T-helper 2 cell (primary cell): Measurements from ENCODE around the gene EFHC1.
"Not testable (repeated sequence)": the region's sequence is repeated elsewhere in the genome, so short reads cannot be mapped to it uniquely, and the experiment has no call there.

Experiments used
- DNase-seq, 5 experiments: peaks; one replicate each; pipeline versions ENCODE4 v3.0.0 to v3.0.0-alpha.2; 2012 to 2022

Gene EFHC1

DNA sequence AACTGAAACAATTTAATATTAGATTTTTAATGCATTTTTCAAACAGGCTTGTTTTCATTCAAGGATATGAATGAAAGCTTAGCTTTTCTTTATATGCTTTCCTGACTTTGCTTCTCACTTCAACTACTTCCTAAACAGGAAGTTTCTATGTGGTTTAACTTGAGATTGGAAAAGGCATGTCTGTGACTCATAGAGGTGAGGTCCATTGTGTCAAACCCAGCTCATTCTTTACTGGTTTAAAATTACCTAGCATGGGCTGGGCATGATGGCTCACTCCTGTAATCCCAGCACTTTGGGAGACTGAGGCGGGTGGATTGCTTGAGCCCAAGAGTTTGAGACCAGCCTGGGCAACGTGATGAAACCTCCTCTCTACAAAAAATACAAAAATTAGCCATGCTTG, 34.4 kb downstream of the EFHC1 start:
- DNase-seq, result no peak

GRCh38 chr6:52457096-52457495, 37.0 kb downstream of the EFHC1 start:
- DNase-seq, result no peak

DNA sequence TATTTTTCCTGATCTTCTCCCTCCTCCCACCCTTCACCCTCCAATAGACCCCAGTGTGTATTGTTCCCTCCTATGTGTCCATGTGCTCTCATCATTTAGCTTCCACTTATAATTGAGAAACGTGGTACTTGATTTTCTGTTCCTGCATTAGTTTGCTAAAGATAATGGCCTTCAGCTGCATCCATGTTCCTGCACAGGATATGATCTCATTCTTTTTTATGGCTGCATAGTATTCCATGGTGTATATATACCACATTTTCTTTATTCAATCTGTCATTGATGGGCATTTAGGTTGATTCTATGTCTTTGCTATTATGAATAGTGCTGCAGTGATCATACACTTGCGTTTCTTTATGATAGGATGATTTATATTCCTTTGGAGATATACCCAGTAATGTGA, 41.1 kb downstream of the EFHC1 start:
- not testable (repeated sequence) for DNase-seq

- DNase-seq, result no peak
Measured at GRCh38 chr6:52474173-52474572, 54.0 kb downstream of the EFHC1 start.

DNA sequence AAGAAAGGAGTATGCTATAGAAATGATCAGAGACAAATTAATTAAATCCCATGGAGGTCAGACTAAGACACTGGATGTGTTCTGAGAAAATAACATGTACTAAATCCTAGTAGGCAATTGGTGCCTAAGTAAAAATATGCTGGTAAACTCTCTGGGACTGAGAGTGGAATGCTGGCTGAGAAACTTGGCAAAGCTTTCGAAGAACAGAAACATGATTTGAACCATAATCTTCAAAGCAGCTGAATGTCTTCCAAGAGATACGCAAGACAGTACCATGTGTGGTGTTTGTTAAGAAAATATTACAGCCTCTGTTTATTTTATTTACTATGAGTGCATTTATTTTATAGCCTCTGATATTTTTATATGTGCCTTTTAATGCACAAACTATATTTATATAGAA, 55.2 kb downstream of the EFHC1 start:
- no peak for DNase-seq

DNA sequence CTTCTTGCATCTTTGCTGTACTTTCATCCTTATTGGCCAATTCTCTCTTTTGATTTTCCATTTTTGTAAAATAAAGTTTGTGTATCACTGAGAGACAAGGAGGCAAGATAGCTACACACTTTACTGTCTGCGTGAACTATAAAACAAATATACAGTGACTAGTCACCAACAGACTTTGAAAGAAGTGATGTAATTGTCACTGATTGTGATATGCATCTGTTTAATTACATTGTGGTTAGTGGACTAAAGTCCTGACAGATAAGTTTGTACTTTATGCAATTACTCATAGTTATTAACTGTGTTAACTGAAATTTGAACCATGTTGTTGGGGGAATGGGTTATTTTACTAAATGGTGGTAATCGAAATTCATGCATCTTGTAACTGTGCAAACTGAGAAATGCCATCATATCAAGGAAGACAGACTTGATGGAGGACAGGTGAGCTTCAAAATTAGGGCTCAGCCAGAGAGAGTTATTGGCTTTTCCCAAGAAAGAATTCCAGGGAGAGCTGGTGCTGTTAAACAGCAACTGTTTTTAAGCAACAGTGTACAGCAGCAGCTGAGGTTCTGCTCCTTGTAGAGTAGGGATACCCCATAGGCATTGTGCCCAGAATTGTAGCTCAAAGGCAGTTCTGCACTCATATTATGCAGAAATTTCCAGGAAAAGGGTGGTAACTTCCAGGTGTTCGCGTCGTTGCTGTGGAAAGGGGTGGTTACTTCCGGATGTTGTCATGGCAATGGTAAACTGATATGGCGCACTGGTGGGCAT, 62.9 kb downstream of the EFHC1 start:
- no peak for DNase-seq

GRCh38 chr6:52483671-52484003, 63.5 kb downstream of the EFHC1 start:
- no peak for DNase-seq

DNA sequence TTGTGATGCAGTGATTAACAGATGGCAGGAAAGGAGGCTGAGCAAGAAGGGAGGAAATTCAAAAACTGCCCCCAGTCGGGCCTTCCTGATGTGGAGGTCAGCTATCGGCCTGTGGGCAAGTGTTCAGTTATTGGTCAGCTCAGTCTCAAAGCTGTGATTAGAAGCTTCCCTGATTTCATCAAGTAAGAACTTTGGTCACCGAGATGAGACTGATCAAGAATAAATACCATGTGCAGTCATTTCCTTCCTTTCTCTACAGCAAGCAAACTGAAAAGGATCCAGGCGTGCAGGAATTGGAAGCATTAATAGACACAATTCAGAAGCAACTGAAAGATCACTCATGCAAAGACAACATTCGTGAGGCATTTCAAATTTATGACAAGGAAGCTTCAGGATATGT, 69.7 kb downstream of the EFHC1 start:
- DNase-seq, result no peak

- DNase-seq, result peak in 1 of 5 experiments; percentile 55
Measured at GRCh38 chr6:52491203-52492069, 71.3 kb downstream of the EFHC1 start.

- peak in 1 of 5 experiments; percentile 53 for DNase-seq
Measured at GRCh38 chr6:52493669-52494068, 73.5 kb downstream of the EFHC1 start.

DNA sequence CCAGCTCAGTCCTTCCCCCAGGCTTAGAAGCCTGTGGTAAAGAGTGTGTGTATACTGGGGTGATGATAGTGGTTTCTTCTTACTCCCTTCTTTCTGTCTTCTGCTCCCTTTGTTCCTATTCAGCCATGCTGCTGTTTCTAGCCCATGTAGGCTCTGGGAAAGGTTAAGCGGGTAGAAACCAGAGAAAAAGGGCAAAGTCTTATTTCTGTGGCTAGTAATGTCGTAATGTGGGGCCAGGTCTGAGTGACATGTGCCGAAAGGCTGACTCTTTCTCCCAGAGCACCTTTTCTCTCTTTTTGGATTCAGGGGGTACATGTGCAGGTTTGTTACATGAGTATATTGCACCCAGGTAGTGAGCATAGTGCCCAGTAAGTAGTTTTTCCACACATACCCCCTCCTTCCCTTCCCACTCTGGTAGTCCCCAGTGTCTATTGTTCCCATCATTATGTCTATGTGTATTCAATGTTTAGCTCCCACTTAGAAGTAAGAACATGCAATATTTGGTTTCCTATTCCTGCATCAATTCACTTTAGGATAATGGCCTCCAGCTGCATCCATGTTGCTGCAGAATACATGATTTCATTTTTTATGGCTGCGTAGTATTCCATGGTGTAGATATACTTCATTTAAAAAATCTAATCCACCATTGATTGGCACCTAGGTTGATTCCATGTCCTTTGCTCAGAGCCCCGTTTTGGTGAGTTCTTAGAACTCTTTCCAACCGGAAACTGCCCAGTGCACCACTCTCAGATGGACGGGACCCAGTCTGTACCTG, 74.3 kb downstream of the EFHC1 start:
- no peak for DNase-seq

GRCh38 chr6:52495922-52496321, 75.8 kb downstream of the EFHC1 start:
- peak in 1 of 5 experiments; percentile 59 for DNase-seq

GRCh38 chr6:52496631-52497030, 76.5 kb downstream of the EFHC1 start:
- peak in 1 of 5 experiments; percentile 57 for DNase-seq

GRCh38 chr6:52497652-52498408, 77.7 kb downstream of the EFHC1 start:
- DNase-seq, result peak in 1 of 5 experiments; percentile 78

DNA sequence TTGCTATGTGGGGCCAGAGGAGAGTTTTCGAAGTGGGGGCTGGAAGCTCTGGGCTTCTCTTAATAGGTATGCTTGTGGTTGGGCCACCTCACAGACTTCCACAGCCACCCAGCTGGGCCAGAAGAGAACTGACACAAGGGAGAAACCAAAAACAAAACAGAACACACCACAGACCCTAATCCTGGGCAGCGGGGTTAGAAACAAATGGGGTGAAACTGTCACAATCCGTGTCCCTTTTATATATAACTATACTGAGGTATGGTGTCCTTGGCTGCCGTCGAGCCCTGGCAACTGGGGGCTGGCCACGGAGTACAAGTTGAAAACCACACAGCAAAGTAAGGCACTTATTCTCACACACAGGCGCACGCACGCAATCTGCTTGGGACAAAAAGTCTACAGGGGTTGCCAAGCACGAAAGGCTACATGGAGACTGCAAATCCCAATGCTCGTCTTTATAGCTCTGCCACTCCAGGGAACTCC, 78.4 kb downstream of the EFHC1 start:
- no peak for DNase-seq

DNA sequence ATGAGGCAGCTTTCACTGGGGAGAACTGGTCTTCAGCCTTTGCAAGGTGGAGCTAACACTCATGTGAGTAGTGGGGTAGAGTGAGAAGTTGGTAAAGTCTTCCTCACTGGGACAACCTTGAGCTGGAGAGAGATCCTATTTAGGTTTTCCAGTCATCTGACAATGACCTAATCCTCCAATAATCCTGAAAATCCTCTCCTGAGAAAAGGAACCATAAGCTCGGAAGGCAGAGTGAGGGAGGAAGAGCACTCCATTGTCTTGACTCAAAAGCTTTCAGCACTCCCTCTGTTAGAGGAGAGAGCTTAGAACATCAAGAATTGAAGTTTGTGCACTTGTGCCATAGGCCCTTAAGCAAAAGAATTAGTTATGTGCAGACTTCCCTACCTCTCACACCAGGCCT, 78.9 kb downstream of the EFHC1 start:
- DNase-seq, result no peak

- no peak for DNase-seq
Measured at GRCh38 chr6:52499681-52500236, 79.6 kb downstream of the EFHC1 start.

- no peak for DNase-seq
Measured at GRCh38 chr6:52500238-52501129, 80.3 kb downstream of the EFHC1 start.

- DNase-seq, result no peak
Measured at GRCh38 chr6:52502306-52503029, 82.3 kb downstream of the EFHC1 start.

DNA sequence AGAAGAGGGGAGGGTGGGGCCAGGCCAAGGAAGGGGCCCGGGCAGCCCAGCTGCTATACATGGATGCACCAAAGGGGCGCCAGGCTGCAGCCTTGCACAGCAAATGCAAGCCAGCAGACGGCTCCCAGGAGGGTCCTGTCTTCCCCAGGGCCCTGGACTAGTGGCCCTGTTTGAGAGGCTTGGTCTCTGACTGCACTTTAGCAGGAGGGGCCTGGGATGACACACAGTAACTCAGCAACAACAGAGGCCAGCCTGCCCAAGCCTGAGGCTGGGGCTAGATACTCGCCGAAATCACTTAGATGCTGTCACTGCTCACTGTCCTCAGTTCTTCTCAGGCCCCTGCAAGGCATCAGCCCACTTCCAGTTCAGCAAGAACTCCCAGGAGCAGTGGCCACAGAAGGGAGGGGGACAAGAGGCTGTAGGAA, 83.2 kb downstream of the EFHC1 start:
- no peak for DNase-seq
